Activated B cell treated with CpG ODN at 0.5 μM for 24 hours (primary cell): Measurements from ENCODE around the gene LRP2. TPM values are rescaled to one million over a fixed set of nuclear protein-coding genes. Genes with fewer than 3 reads are reported as not detected.

Source experiments
- ATAC-seq: fragments of 200-7000 bp; cut with Tn5 transposase; one replicate; pipeline ENCODE4 v1.10.0; 2021; ENCODE audit warnings: low read depth, mild to moderate bottlenecking, moderate library complexity
- CTCF ChIA-PET: fragments of 350-600 bp; sonication (Branson Sonifier 250); formaldehyde crosslinking; loops from one replicate; lab custom pipeline; 2021; ENCODE audit warnings: antibody characterized with exemption; lab: Charles Lee
- POLR2A ChIA-PET: fragments of 350-600 bp; sonication (Branson Sonifier 250); formaldehyde crosslinking; loops from one replicate; lab custom pipeline; 2021; ENCODE audit warnings: antibody characterized with exemption; lab: Charles Lee
- DNase-seq: peaks from one replicate; pipeline ENCODE4 v3.0.0; 2022
- H3K27ac Mint-ChIP-seq: one replicate; pipeline ENCODE4 v1.8.0; 2020; ENCODE audit warnings: mixed read lengths
- H3K27me3 Mint-ChIP-seq: one replicate; pipeline ENCODE4 v1.8.0; 2021; ENCODE audit warnings: mixed read lengths
- H3K36me3 Mint-ChIP-seq: one replicate; pipeline ENCODE4 v1.8.0; 2021; ENCODE audit warnings: low read depth, mixed read lengths
- H3K4me1 Mint-ChIP-seq: one replicate; pipeline ENCODE4 v1.8.0; 2021; ENCODE audit warnings: mixed read lengths
- H3K4me3 Mint-ChIP-seq: one replicate; pipeline ENCODE4 v1.8.0; 2020; ENCODE audit warnings: mild to moderate bottlenecking, mixed read lengths
- H3K9me3 Mint-ChIP-seq: one replicate; pipeline ENCODE4 v1.8.0; 2020; ENCODE audit warnings: mixed read lengths
- intact Hi-C: fragments of 100-400 bp; cut with micrococcal nuclease; formaldehyde crosslinking; loops from one replicate; pipeline ENCODE4 v1.15.1; 2024
- total RNA-seq: library from RNA; stranded (reverse); gene quantifications from 2 replicates; pipeline ENCODE4 v1.2.3, GENCODE V29; 2022
- TF ChIP-seq, protein P1 (sequence below): fragments of 200-600 bp; IDR thresholded peaks from one replicate; pipeline ENCODE4 v1.8.0; 2022; ENCODE audit warnings: antibody characterized with exemption, mild to moderate bottlenecking

The LRP2 gene
- total RNA-seq, 1 donor from 2014 or later, result not detected

DNA sequence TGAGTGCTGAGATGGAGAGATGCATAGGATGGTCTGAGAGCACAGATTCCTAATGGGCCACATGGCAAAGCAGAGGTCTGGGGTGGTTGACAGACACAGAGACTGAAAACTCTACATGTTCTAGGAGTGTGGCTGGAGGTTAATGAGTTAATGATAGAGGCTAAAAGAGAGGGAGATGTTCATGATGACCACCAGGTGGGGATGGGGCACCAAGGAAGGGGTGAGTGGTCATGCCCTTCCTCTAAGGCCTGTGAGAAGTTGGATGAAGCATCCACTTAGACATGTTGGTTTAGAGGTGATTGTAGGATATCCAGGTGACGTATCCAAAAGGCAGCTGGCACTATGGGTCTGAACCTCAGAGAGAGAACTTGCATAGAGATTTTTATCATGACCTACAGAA is 102.1 kb downstream of the LRP2 start:
- POLR2A ChIA-PET, result no interaction called here
- DNase-seq (no peak), ATAC-seq (no peak)
- no peaks in the 10 kb centered on the region for H3K4me1 Mint-ChIP-seq
- TF ChIP-seq, protein P1, sequence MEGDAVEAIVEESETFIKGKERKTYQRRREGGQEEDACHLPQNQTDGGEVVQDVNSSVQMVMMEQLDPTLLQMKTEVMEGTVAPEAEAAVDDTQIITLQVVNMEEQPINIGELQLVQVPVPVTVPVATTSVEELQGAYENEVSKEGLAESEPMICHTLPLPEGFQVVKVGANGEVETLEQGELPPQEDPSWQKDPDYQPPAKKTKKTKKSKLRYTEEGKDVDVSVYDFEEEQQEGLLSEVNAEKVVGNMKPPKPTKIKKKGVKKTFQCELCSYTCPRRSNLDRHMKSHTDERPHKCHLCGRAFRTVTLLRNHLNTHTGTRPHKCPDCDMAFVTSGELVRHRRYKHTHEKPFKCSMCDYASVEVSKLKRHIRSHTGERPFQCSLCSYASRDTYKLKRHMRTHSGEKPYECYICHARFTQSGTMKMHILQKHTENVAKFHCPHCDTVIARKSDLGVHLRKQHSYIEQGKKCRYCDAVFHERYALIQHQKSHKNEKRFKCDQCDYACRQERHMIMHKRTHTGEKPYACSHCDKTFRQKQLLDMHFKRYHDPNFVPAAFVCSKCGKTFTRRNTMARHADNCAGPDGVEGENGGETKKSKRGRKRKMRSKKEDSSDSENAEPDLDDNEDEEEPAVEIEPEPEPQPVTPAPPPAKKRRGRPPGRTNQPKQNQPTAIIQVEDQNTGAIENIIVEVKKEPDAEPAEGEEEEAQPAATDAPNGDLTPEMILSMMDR, result no peak
- H3K27me3 Mint-ChIP-seq, result no peaks in the 10 kb centered on the region
- no peaks in the 10 kb centered on the region for H3K9me3 Mint-ChIP-seq
- CTCF ChIA-PET, result no interaction called here
- no peak overlapping the region for H3K27ac Mint-ChIP-seq
- no peak overlapping the region for H3K4me3 Mint-ChIP-seq
- H3K36me3 Mint-ChIP-seq, result no peaks in the 10 kb centered on the region
- intact Hi-C loops, result no loop called here

DNA sequence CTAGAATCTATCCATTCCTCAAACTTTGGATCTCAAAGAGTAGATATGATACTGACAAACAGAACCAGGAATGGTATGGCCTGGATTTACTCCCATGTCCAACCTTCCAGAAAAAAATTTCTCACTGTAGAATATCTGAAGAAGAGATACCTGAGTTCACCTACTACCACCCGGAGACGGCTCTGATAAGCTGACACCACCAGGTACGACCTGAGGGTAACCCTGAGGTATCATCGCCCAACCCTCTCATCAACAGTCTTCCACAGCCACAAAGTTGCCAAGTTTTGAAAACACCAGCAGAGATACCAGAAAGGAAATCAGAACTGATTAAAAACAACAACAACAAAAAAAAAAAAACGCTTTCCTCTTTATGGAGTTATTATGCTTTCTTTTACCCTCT is 102.9 kb downstream of the LRP2 start:
- ChIA-PET POLR2A (no interaction called here), CTCF (no interaction called here)
- Mint-ChIP-seq H3K36me3 (no peaks in the 10 kb centered on the region), H3K9me3 (no peaks in the 10 kb centered on the region), H3K4me1 (no peaks in the 10 kb centered on the region), H3K27ac (no peak overlapping the region), H3K4me3 (no peak overlapping the region), H3K27me3 (no peaks in the 10 kb centered on the region)
- ATAC-seq, result no peak
- intact Hi-C loops, result no loop called here
- TF ChIP-seq, protein P1, result no peak
- DNase-seq, result no peak

DNA sequence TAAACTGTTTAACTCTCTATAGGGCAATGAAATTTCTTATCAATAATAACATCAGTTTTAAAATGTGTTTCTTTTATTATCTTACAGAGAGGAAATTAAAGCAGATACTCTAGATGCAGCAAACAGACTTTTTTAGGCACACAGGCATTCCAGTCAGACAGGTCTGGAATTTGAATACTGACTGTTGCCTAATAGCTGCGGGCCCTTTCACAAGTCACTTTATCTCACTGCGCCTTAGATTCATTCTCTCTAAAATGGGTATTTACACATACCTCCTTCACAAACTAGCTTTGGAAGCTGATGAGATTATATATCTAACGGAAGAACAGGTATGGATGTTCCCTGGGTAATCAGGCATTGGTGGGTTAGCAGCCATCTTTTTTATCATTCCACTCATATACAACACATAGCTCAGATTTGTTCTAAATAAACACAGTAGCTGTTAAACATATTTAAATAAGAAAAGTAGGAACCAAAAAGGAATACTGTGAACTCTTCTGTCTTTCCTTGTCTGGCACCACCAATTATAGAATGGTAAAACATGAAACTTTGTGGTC is 104.2 kb downstream of the LRP2 start:
- Mint-ChIP-seq H3K27me3 (no peaks in the 10 kb centered on the region), H3K27ac (no peak overlapping the region), H3K4me1 (no peaks in the 10 kb centered on the region), H3K36me3 (no peaks in the 10 kb centered on the region), H3K4me3 (no peak overlapping the region), H3K9me3 (no peaks in the 10 kb centered on the region)
- CTCF ChIA-PET, result no interaction called here
- no peak for DNase-seq
- no peak for ATAC-seq
- POLR2A ChIA-PET, result no interaction called here
- TF ChIP-seq, protein P1, result no peak
- intact Hi-C loops, result no loop called here

DNA sequence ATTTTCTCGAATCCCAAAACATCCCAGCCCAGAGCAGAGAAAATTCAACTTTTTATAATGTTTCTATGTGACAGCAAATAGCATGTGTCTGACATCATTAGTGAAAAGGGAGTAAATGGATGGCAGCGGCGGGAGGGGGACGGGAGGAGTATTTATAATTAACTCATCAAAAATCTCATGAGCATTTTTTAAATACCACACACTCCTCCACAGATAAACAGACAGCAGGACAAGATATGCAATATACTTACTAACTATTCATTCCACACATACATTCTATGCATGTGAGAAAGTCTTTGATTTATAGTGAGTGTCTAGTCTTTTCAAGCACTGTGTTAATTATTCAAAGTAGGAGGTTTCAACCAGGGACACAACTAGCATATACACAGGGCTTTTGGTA is 107.6 kb downstream of the LRP2 start:
- TF ChIP-seq, protein P1, result no peak
- POLR2A ChIA-PET, result no interaction called here
- no peak overlapping the region for H3K27ac Mint-ChIP-seq
- H3K9me3 Mint-ChIP-seq, result no peaks in the 10 kb centered on the region
- no peaks in the 10 kb centered on the region for H3K4me1 Mint-ChIP-seq
- H3K36me3 Mint-ChIP-seq, result no peaks in the 10 kb centered on the region
- no peak overlapping the region for H3K4me3 Mint-ChIP-seq
- no peaks in the 10 kb centered on the region for H3K27me3 Mint-ChIP-seq
- ATAC-seq (no peak), DNase-seq (no peak)
- CTCF ChIA-PET, result no interaction called here
- intact Hi-C loops, result no loop called here

DNA sequence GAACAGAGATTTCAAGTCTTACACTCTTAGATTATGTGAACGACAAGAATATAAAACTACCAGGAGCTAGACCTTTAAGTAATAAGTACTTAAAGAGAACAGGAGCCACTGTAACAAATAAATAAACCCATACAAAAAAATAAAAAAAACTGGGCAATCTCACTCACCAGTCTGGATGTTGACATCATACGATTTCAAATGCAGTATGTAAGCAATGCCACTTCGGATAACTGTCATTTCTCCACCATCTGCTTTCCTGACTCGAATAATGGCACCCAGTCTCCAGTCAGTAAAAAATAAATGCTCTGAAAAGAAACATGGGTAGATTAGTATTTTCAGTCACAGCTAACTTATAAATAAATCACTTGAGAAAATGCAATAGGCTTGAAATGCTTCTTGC is 115.1 kb downstream of the LRP2 start:
- CTCF ChIA-PET, result no interaction called here
- H3K4me3 Mint-ChIP-seq, result no peak overlapping the region
- DNase-seq (no peak), ATAC-seq (no peak)
- H3K36me3 Mint-ChIP-seq, result no peaks in the 10 kb centered on the region
- H3K27me3 Mint-ChIP-seq, result peaks cover 2% of the 10 kb centered on the region
- POLR2A ChIA-PET, result no interaction called here
- no peaks in the 10 kb centered on the region for H3K9me3 Mint-ChIP-seq
- H3K27ac Mint-ChIP-seq, result no peak overlapping the region
- no peaks in the 10 kb centered on the region for H3K4me1 Mint-ChIP-seq
- TF ChIP-seq, protein P1, result no peak
- intact Hi-C loops, result no loop called here
